HPDE6-E6E7 (cell line): Measurements from ENCODE around the gene RPS24.
"Not testable (repeated sequence)": the region's sequence is repeated elsewhere in the genome, so short reads cannot be mapped to it uniquely, and the experiment has no call there.

Source experiments
- DNase-seq: peaks from one replicate; pipeline ENCODE4 v3.0.0; 2011; ENCODE audit warnings: missing footprints; ENCODE audit errors: extremely low spot score

Gene RPS24

DNA sequence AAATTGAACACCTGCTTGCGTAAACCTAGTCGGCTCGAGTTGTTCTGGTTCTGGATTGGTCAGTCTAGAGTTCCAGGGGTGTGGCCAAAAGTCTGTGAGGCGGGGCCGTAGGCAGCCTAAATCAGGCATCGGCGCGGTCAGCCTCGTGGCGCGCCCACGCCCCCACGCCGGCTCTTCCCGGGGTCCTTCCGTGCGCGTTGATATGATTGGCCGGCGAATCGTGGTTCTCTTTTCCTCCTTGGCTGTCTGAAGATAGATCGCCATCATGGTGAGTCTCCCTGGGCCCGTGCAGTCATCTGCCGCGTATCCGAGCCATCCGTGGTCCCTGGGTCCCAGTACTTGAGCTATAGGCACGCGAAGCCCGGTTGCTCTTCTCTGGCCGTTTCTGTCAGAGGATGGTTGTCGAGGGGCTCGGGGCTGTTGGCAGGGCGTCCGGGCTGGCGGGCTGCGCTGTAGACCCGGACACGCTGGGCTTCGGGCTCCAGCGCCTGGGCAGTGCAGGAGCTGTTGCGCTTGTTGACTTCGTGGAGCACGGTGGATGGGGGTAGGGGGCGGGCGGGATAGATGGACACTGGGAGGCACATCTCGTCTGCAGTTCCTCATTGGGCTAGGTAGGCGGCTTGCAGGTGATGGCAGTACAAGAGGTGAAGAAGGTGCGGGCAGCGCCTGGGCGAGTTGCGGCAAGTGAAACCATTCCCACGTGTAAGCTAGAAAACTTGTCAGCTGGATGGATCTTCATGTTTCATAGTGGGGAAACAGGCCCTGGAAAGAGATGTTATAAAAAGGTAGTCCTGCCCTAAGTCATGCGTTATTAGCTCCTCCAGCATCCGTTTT is at the start of gene RPS24:
Gene RPS24 (plus strand): TSS at position 227 of the 834 bp plus-strand sequence. CDS start 39 bp downstream, at position 266.
- peak; percentile 90 for DNase-seq

DNA sequence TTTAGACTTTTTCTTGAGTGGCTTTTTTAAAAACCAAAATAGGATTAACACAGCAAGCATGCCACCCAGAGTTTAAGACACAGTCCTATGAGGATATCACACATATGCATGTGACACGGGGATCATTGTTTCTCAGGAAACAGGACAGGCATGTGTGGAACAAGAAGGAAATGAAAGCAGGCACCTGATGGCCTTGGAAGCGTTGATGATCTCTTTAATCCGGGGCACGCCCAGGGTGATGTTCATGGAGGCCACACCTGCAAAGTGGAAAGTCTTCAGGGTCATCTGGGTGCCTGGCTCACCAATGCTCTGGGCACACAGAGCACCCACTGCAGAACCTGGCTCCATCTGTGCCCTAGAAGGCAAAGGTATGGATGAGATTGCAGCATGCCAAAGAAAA is 48.7 kb upstream of the RPS24 start:
- DNase-seq = no peak

GRCh38 chr10:77987671-77988255 is 45.9 kb upstream of the RPS24 start:
- no peak for DNase-seq

DNA sequence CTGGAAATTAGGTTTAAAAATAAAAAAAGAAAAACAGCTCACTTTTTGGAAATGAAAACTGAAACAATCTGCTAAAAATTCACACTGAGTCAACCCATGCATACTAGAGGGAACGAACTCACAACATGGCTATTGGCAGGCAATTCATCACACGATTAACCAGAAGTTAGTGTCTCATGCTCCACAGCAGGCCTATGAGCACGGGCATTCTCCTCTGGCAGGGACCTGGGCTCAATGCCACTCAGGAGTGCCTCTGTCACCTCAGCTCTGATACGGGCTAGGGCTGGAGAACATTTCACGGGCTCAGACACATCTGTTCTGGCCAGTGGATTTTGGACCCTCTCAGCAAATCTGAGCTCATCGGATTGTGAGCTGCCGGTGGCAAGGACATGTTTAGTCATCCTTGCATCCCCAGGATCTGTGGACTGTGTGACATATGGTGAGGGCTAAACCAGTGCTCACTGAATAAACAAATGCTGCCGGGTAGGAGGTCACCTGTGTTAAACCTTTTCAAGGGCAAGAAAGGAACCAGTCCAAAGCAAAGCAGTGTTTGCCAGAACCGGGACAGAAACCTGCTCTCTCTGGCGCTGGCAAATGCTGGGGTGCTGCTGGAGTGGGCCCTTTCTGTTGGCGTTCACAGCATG is 44.5 kb upstream of the RPS24 start:
- no peak for DNase-seq

- DNase-seq = no peak
Observed at GRCh38 chr10:77993620-77994019, 40.0 kb upstream of the RPS24 start.

- not testable (repeated sequence) for DNase-seq
Observed at GRCh38 chr10:77998780-77999179, 34.9 kb upstream of the RPS24 start.

DNA sequence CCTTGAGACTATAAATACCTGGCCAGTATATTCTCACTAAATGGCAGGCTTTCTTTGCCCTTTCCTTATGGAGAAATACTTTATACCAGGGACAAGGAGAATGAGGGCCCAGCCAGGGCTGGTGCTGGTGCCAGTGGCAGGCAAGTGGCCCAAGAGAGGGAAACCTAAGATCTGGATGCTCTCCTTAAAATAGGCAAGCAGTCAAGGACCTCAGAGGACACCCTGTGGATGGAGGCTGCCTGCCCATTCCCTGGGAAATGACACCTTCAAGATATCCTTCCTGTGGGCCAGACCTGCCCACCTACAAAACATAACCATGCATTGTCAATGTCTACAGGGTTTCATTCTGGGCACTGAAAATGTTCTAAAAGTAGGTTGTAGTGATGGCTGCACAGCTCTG is 33.5 kb upstream of the RPS24 start:
- DNase-seq = no peak

GRCh38 chr10:78000956-78001472 is 32.6 kb upstream of the RPS24 start:
- no peak for DNase-seq

GRCh38 chr10:78002541-78003288 is 30.9 kb upstream of the RPS24 start:
- DNase-seq = no peak

DNA sequence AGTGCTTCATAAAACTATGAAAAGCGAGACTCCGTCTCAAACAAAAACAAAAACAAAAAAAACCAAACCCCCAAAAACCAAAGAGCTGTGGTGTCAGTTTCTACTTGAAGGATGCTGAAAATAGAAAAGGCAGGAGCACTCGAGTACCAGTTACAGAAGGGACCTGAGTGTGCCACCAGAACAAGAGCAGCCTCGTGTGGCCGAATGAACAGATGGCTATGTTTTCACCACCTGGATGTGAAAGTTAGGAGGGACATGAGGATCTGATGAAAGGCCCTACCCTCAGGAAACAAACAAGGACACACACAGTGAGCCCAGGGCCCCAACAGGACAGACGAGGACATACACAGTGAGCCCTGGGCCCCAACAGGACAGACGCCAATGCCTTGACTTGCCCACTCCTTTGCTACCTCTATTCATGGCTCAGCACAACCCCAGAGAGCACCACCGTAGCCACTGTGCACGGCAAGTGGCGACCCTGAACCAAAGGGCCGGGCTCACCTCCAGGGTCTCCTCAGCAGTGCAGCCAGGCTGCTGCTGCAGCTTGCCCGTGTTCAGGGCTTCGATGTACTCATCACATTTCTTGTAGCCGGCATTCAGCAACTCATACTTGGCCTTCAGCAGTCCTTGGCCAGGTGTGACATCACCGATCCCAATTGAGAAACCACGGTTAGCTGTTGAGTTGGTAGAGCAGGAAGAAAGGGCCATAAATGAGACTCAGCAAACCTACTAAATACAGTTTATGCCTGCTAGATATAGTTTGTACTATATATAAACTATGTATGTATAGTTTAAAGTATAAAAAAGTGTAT is 29.2 kb upstream of the RPS24 start:
- DNase-seq = no peak

DNA sequence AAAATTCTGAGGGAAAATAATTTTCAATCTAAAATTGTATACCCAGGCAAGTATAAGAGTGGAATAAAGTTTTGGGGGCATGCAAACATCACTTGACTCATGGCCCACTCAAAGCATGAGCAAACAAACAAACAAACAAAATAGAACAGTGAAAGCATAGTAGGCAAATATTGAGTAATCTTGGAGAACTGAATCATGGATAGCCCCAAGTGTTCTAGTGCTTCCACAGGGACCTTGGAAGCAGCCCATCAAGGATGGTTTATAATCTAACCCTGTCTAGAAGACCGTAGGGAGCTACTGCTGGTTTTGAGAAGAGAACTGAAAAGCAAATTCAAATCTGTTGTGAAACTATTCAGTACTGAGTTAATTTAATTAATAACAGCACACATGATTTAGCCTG is 26.5 kb upstream of the RPS24 start:
- no peak for DNase-seq

- DNase-seq = no peak
Observed at GRCh38 chr10:78009662-78010061, 24.0 kb upstream of the RPS24 start.

- no peak for DNase-seq
Observed at GRCh38 chr10:78010278-78010677, 23.4 kb upstream of the RPS24 start.

GRCh38 chr10:78011065-78011464 is 22.6 kb upstream of the RPS24 start:
- DNase-seq = no peak

- DNase-seq = no peak
Observed at GRCh38 chr10:78013564-78013963, 20.1 kb upstream of the RPS24 start.

DNA sequence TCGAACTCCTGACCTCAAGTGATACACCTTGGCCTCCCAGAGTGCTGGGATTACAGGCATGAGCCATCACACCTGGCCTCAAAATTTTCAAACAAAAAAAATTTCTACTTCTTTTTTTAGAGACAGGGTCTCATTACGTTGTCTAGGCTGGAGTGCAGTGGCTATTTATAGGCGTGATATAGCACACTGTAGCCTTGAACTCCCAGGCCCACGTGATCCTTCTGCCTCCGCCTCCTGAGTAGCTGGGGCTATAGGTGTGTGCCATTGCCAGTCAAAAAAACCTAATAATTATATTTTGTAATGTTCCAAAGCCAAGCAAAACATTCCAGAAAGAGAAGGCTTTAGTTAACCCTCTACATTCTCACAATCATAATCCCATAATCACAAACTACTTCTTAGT is 18.1 kb upstream of the RPS24 start:
- DNase-seq = no peak

DNA sequence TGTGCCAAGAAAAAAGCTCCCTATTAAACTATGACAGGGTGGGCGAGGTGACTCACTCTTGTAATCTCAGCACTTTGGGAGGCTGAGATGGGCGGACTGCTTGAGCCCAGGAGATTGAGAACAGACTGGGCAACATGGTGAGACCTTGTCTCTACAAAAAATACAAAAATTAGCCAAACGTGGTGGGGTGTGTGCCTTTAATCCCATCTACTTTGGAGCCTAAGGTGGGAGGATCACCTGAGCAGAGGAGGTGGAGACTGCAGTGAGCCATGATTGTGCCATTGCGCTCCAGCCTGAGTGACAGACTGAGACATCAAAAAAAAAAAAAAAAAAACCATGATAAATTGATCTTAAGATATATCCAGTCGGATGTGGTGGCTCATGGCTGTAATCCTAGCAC is 15.8 kb upstream of the RPS24 start:
- no peak for DNase-seq

DNA sequence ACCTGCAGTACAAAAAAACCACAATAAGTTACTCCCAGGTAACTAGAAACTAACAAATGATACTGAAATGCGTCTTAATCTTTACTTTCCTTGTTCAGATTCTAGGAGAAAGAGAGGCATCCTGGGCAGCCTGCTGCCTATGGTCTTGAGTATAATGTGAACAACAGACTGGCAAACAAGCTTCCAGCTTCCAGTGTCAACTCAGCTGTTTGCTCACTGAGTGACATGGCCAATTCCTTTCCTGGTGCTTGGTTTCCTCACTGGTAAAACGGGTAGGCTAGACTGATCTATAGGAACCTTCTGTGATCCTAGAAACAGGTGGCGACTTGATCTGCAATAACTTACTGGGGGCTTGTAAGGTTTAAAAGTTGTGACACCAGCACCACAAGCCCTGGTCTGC is 14.4 kb upstream of the RPS24 start:
- DNase-seq = no peak

GRCh38 chr10:78021201-78021600 is 12.5 kb upstream of the RPS24 start:
- no peak for DNase-seq

- DNase-seq = no peak
Observed at GRCh38 chr10:78023741-78024140, 9.9 kb upstream of the RPS24 start.
